Ectodermal cell (in vitro differentiated cells): ENCODE data around the gene DDT.
"Not testable (repeated sequence)": the region's sequence is repeated elsewhere in the genome, so short reads cannot be mapped to it uniquely, and the experiment has no call there.

ENCODE experiments used
- H3K27ac ChIP-seq: 2 replicates; pipeline ENCODE4 v1.7.0; 2013; ENCODE audit warnings: mild to moderate bottlenecking, low read depth, low read length; ENCODE audit not compliant: insufficient read depth, poor library complexity, severe bottlenecking
- H3K27me3 ChIP-seq: 2 replicates; pipeline ENCODE4 v1.7.0; 2013; ENCODE audit warnings: mild to moderate bottlenecking, low read length; ENCODE audit not compliant: insufficient read depth, control insufficient read depth, poor library complexity, severe bottlenecking
- H3K36me3 ChIP-seq: one replicate; pipeline ENCODE4 v1.7.0; 2013; ENCODE audit warnings: low read length; ENCODE audit not compliant: control insufficient read depth, insufficient read depth
- H3K4me1 ChIP-seq: one replicate; pipeline ENCODE4 v1.7.0; 2013; ENCODE audit warnings: low read length; ENCODE audit not compliant: control insufficient read depth, insufficient read depth
- H3K4me3 ChIP-seq: 2 replicates; pipeline ENCODE4 v1.7.0; 2013; ENCODE audit warnings: low read depth, low read length, control low read depth; ENCODE audit not compliant: insufficient read depth
- H3K9me3 ChIP-seq: 2 replicates; pipeline ENCODE4 v1.7.0; 2013; ENCODE audit warnings: mild to moderate bottlenecking, low read length, moderate library complexity; ENCODE audit not compliant: control insufficient read depth
- WGBS, 2 experiments: methylation state at CpG; one replicate each; pipeline ENCODE4 v1.1.7; 2013; ENCODE audit warnings: missing lambda C conversion rate in 2 of 2; 5-methylcytosine and 5-hydroxymethylcytosine counted together

Gene DDT

GRCh38 chr22:24006914-24007214 lies 32.6 kb upstream of the DDT start:
- H3K9me3 ChIP-seq, result no peaks in the 10 kb centered on the region
- peaks cover 3% of the 10 kb centered on the region for H3K4me1 ChIP-seq
- no peak overlapping the region for H3K27ac ChIP-seq
- no peaks in the 10 kb centered on the region for H3K27me3 ChIP-seq
- WGBS, 2 experiments, result 88 to 89% methylated on average over 6 of the region's 6 CpGs
- no peaks in the 10 kb centered on the region for H3K36me3 ChIP-seq
- H3K4me3 ChIP-seq, result no peak overlapping the region

- peaks cover 5% of the 10 kb centered on the region for H3K4me1 ChIP-seq
- H3K27me3 ChIP-seq, result no peaks in the 10 kb centered on the region
- no peaks in the 10 kb centered on the region for H3K36me3 ChIP-seq
- 77 to 83% methylated on average over 10 of the region's 10 CpGs for WGBS, 2 experiments
- no peak overlapping the region for H3K27ac ChIP-seq
- no peak overlapping the region for H3K4me3 ChIP-seq
- H3K9me3 ChIP-seq, result no peaks in the 10 kb centered on the region
Observed at GRCh38 chr22:24006207-24006913, 32.1 kb upstream of the DDT start.

GRCh38 chr22:24005201-24005600 lies 31.0 kb upstream of the DDT start, which contains the start of gene GSTT4:
GSTT4 (minus strand) TSS chr22:24005453; CDS start chr22:24005356, 97 bp downstream.
- 88 to 89% methylated on average over 6 of the region's 6 CpGs for WGBS, 2 experiments
- H3K27ac ChIP-seq, result no peak within 1 kb of the TSS
- H3K4me3 ChIP-seq, result no peak within 1 kb of the TSS
- H3K27me3 ChIP-seq, result no peaks in the 10 kb centered on the region
- no peaks in the 10 kb centered on the region for H3K36me3 ChIP-seq
- H3K9me3 ChIP-seq, result no peaks in the 10 kb centered on the region
- peaks cover 8% of the 10 kb centered on the region for H3K4me1 ChIP-seq

- no peak overlapping the region for H3K4me3 ChIP-seq
- 89 to 90% methylated on average over 9 of the region's 9 CpGs for WGBS, 2 experiments
- peaks cover 8% of the 10 kb centered on the region for H3K4me1 ChIP-seq
- no peaks in the 10 kb centered on the region for H3K27me3 ChIP-seq
- no peaks in the 10 kb centered on the region for H3K36me3 ChIP-seq
- H3K27ac ChIP-seq, result no peak overlapping the region
- no peaks in the 10 kb centered on the region for H3K9me3 ChIP-seq
Observed at GRCh38 chr22:24003887-24004286, 29.6 kb upstream of the DDT start.

GRCh38 chr22:24002851-24003250 lies 28.6 kb upstream of the DDT start:
- no peaks in the 10 kb centered on the region for H3K9me3 ChIP-seq
- H3K36me3 ChIP-seq, result no peaks in the 10 kb centered on the region
- H3K27me3 ChIP-seq, result no peaks in the 10 kb centered on the region
- 92 to 94% methylated on average over 5 of the region's 5 CpGs for WGBS, 2 experiments
- H3K4me1 ChIP-seq, result peaks cover 8% of the 10 kb centered on the region
- H3K4me3 ChIP-seq, result no peak overlapping the region
- H3K27ac ChIP-seq, result no peak overlapping the region

- H3K27ac ChIP-seq, result no peak overlapping the region
- no peaks in the 10 kb centered on the region for H3K9me3 ChIP-seq
- peaks cover 8% of the 10 kb centered on the region for H3K4me1 ChIP-seq
- 85 to 91% methylated on average over 9 to 10 of the region's 10 CpGs for WGBS, 2 experiments
- H3K36me3 ChIP-seq, result no peaks in the 10 kb centered on the region
- H3K4me3 ChIP-seq, result no peak overlapping the region
- no peaks in the 10 kb centered on the region for H3K27me3 ChIP-seq
Observed at GRCh38 chr22:24002272-24002671, 28.0 kb upstream of the DDT start.

GRCh38 chr22:24001314-24001713 lies 27.1 kb upstream of the DDT start:
- no peaks in the 10 kb centered on the region for H3K9me3 ChIP-seq
- peaks cover 8% of the 10 kb centered on the region for H3K4me1 ChIP-seq
- no peak overlapping the region for H3K4me3 ChIP-seq
- no peak overlapping the region for H3K27ac ChIP-seq
- WGBS, 2 experiments, result 46 to 50% methylated on average over 9 of the region's 9 CpGs
- H3K36me3 ChIP-seq, result no peaks in the 10 kb centered on the region
- H3K27me3 ChIP-seq, result no peaks in the 10 kb centered on the region

- H3K4me1 ChIP-seq, H3K27ac ChIP-seq, H3K36me3 ChIP-seq, H3K27me3 ChIP-seq, H3K4me3 ChIP-seq, H3K9me3 ChIP-seq: not testable (repeated sequence)
- WGBS, 2 experiments, result 86 to 94% methylated on average over 7 of the region's 7 CpGs
Observed at GRCh38 chr22:23999779-24000178, 25.5 kb upstream of the DDT start.

GRCh38 chr22:23997092-23997491 lies 22.9 kb upstream of the DDT start:
- 91 to 97% methylated on average over 3 of the region's 3 CpGs for WGBS, 2 experiments
- H3K9me3 ChIP-seq, result no peaks in the 10 kb centered on the region
- peaks cover 7% of the 10 kb centered on the region for H3K4me1 ChIP-seq
- H3K36me3 ChIP-seq, result no peaks in the 10 kb centered on the region
- H3K27ac ChIP-seq, result no peak overlapping the region
- no peaks in the 10 kb centered on the region for H3K27me3 ChIP-seq
- no peak overlapping the region for H3K4me3 ChIP-seq

- not testable (repeated sequence) for H3K27me3 ChIP-seq, H3K9me3 ChIP-seq, H3K4me3 ChIP-seq, H3K4me1 ChIP-seq, H3K27ac ChIP-seq, H3K36me3 ChIP-seq
- 79 to 83% methylated on average over 4 of the region's 4 CpGs for WGBS, 2 experiments
Observed at GRCh38 chr22:23993581-23994177, 19.4 kb upstream of the DDT start.
